LNCAP (cell line): ENCODE data around the gene PGS1.

Experiments
- CTCF ChIP-seq: fragments of 450-650 bp; IDR thresholded peaks from 2 replicates; pipeline ENCODE4 v1.5.1; 2017; ENCODE audit warnings: mild to moderate bottlenecking

PGS1 gene

GRCh38 chr17:78438271-78438691 lies 59.8 kb downstream of the PGS1 start:
- no peak for TF ChIP-seq CTCF

DNA sequence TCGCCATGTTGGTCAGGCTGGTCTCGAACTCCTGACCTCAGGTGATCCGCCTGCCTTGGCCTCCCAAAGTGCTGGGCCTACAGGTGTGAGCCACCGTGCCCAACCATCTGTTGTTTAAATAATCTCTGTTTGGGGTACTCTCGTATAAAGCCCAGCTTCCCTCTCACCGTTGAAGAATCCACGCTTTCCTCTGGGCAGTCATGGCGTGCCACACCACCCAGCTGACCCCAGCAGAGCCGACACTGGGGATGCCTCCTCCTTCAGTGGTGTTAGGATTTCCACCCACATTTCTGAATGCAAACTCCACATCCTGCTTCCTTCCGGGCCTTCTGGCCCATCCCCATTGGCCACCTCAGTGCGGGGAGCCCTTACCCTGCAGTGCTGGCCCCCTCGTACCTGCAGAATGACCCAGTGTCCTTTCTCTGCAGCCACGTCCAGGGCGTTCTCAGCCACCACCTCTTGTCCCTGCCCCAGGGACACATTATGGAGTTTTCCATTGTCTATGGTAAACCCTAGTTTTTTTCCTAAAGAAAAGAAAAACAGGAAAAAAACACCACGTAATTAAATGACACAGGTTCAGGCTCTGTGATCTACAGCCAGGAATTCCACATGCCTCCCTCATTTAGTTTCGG lies 60.4 kb downstream of the PGS1 start:
- TF ChIP-seq CTCF = no peak

DNA sequence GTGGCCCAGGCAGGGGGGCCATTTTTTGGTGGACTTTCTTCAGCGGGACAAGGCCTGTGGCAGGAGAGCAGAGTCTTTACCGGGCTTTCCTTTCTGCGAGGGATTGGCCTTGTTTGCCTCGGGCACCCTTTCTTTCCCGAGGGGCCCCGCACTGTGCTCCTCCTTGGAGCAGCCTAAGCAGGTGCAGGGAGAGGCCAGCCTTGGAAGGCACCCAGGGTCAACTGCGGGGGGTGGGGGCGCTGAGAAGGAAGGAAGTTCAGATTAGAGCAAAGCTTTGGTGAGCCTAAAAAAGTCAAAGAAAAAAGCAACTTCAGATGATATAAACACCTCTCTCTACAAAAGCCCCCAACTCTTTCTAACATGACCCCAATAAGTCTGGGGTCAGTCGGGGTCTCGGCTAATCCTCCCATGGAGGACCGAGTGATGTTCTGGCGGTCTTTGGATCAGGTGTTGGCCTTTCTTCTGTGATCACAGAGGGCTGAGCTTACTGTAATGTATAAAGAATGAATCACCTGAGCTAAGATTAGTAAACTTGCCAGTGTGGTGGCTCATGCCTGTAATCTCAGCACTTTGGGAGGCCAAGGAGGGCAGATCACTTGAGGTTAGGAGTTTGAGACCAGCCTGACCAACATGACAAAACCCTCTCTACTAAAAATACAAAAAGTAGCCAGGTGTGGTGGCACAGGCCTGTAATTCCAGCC lies 63.0 kb downstream of the PGS1 start:
- TF ChIP-seq CTCF = no peak

GRCh38 chr17:78442648-78443218 lies 64.3 kb downstream of the PGS1 start:
- no peak for TF ChIP-seq CTCF

DNA sequence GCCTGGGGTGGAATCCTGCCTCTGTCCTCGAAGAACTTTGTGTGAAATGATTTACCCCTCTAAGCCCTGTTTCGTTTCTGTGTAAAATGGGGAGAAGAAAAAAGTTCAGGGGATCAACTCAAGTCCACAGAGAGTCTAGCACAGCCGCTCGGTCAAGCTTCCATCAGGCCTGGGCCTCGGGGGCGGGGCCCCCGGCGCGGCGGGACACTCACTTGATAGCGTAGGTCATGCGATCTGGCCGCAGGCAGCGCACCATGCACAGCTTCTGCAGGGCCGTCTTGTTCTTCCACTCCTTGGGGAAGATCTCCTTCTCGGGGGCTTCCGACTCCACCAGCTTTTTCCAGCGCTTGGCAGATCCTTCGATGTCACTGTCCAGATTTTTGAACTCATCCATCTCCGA lies 65.9 kb downstream of the PGS1 start:
- TF ChIP-seq CTCF = no peak

- no peak for TF ChIP-seq CTCF
Observed at GRCh38 chr17:78446833-78447232, 68.4 kb downstream of the PGS1 start.

GRCh38 chr17:78448356-78448993 lies 70.0 kb downstream of the PGS1 start:
- TF ChIP-seq CTCF = no peak
